Measurements from ENCODE around the gene RAB6B.

GRCh38 chr3:133893683-133894352 lies 1.9 kb downstream of the RAB6B start:
- no peak for TF ChIP-seq CTCF (optimal IDR thresholded peaks at IDR 0.05 in 1 of 3, IDR thresholded peaks at IDR 0.05 in 1 of 3, conservative IDR thresholded peaks at IDR 0.05 in 1 of 3; ENCODE audit: extremely low read depth in 1 of 3, insufficient read depth in 2 of 3, low read length in 3 of 3)
- no peak for TF ChIP-seq EZH2 (IDR thresholded peaks at IDR 0.05; ENCODE audit: low read length)
